ENCODE results near the gene BTG1.

BTG1 gene

DNA sequence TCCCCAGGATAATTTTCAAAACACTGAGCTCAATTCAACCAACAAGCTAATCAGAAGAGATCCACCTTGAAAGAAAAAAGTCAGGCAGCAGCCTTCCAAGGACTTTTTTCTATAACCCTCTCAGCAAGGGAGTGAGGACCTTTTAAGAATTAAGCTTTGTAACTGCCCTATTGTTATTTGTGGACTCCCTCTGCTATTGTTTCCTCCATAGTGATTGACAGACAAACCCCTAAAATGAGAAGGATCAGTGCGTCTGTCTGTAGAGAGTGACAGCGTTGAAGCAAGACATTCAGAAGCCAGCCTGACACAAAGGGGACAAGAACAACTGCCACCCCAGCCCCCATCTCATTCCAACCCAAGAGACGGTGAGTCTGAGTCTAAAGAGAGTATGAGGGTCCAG is 30.3 kb upstream of the BTG1 start:
- no peak for DNase-seq (ENCODE audit: low read depth)
- in situ Hi-C loops (cut with HindIII; ENCODE audit: low sequenced_read_pairs) = no loop called here

DNA sequence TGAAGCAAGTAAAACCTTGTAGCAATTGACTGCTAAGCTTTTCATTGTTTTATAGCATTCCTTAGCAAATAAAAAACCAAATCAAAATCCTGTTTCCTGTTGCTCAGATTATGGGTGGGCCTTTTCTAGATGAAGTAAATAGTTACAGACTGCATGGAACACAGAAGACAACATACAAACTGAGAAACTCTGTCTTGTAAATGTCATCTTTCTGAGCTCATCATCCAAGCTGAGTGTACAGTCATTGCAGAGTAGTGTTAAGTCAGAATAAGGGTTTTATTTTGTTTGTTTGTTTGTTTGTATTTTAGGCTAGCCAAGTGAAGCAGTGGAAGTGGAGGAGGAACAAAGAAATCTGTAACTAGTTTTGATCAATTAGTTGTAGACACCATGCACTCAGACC is 24.4 kb upstream of the BTG1 start:
- in situ Hi-C loops (cut with HindIII; ENCODE audit: low sequenced_read_pairs) = no loop called here
- DNase-seq (ENCODE audit: low read depth) = no peak
- TF ChIP-seq, protein P1, sequence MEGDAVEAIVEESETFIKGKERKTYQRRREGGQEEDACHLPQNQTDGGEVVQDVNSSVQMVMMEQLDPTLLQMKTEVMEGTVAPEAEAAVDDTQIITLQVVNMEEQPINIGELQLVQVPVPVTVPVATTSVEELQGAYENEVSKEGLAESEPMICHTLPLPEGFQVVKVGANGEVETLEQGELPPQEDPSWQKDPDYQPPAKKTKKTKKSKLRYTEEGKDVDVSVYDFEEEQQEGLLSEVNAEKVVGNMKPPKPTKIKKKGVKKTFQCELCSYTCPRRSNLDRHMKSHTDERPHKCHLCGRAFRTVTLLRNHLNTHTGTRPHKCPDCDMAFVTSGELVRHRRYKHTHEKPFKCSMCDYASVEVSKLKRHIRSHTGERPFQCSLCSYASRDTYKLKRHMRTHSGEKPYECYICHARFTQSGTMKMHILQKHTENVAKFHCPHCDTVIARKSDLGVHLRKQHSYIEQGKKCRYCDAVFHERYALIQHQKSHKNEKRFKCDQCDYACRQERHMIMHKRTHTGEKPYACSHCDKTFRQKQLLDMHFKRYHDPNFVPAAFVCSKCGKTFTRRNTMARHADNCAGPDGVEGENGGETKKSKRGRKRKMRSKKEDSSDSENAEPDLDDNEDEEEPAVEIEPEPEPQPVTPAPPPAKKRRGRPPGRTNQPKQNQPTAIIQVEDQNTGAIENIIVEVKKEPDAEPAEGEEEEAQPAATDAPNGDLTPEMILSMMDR (IDR thresholded peaks at IDR 0.05; ENCODE audit: low read depth, low read length, missing control alignments) = no peak
- H3K4me3 ChIP-seq (ENCODE audit: low read depth, low read length) = no peak overlapping the region

More for the DNA sequence above, 30.3 kb upstream of the BTG1 start:
- H3K4me3 ChIP-seq (ENCODE audit: low read depth, low read length) = no peak overlapping the region
- TF ChIP-seq, protein P1 (IDR thresholded peaks at IDR 0.05; ENCODE audit: low read depth, low read length, missing control alignments) = no peak

DNA sequence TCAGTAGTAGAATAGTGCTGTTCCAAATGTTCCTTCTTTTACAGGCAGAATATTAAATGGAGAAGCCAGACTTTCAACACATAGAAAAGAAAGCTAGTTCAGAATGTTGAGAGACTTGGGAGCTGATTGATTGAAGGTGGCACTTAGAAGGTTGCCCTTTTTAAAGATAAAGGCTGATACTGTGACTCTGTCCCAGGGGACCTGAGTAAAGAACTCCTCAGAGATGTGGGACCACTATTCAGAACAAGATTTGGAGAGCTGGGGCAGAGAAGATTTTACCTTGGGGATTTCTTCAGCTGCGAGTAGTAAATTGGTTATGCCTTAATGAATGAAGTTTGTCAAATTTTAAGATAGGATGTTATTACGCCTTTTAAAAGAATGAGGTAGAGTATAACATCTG is 21.4 kb upstream of the BTG1 start:
- in situ Hi-C loops (cut with HindIII; ENCODE audit: low sequenced_read_pairs) = no loop called here
- H3K4me3 ChIP-seq (ENCODE audit: low read depth, low read length) = no peak overlapping the region
- TF ChIP-seq, protein P1 (IDR thresholded peaks at IDR 0.05; ENCODE audit: low read depth, low read length, missing control alignments) = no peak
- DNase-seq (ENCODE audit: low read depth) = no peak

DNA sequence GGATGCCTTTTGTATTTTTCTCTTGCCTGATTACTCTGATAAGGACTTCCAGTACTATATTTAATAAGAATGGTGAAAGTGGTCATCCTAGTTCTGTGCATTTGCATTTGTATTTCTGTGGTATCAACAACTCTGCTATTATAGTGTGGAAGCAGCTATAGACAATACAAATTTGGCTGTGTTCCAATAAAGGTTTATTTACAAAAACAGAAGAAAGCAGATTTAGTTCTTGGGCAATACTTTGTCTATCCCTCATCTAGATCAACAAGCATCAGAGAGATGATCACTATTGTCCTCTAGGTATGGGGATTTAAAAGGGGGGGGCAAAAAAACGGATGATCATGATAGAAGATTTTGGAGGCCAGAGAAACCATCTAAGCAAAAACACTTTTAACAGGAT is 19.1 kb upstream of the BTG1 start:
- TF ChIP-seq, protein P1 (IDR thresholded peaks at IDR 0.05; ENCODE audit: low read depth, low read length, missing control alignments) = no peak
- in situ Hi-C loops (cut with HindIII; ENCODE audit: low sequenced_read_pairs) = no loop called here
- DNase-seq (ENCODE audit: low read depth) = no peak
- H3K4me3 ChIP-seq (ENCODE audit: low read depth, low read length) = no peak overlapping the region

DNA sequence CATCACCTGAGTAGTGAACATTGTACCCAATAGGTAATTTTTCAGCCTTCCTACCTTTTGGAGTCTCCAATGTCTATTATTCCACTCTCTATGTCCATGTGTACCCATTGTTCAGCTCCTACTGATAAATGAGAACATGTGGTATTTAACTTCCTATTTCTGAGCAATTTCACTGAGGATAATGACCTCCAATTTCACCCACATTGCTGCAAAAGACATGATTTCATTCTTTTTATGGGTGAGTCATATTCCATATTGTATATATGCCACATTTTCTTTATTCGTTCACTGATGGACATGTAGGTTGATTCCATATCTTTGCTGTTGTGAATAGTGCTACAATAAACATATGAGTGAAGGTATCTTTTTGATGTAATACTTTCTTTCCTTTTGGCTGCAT is 16.4 kb upstream of the BTG1 start:
- in situ Hi-C loops (cut with HindIII; ENCODE audit: low sequenced_read_pairs) = no loop called here
- TF ChIP-seq, protein P1 (IDR thresholded peaks at IDR 0.05; ENCODE audit: low read depth, low read length, missing control alignments) = no peak
- no peak for DNase-seq (ENCODE audit: low read depth)

DNA sequence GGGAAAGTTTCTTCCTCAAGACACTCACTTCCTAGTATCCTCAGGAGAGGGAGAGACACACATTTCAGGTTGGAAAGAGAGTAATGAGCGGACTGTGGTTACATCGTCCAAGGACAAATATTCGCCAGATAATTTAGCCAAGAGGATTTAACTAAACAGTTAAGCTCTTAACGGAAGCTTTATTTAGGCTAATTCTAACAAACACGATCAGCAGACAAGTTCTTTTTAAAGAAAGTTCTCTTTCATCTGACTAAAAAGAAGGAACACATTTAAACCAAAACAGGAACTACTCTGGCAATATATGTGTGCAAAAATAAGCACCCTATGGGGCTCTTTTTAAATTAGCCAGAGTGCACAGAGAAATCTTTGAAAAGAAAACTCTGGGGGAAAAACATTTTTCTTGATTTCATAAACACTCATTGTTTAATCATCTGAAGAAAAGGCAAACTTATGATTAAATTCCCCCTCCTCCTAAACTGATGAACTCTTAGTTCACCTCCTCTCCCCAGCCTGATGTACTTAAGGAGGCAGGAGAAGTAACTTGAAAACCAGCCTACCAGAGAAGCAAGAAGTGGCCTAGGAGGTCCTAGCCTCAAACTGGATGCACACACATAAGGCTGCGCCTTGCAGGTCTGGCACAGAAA is 13.3 kb upstream of the BTG1 start:
- DNase-seq (ENCODE audit: low read depth) = no peak
- in situ Hi-C loops (cut with HindIII; ENCODE audit: low sequenced_read_pairs) = no loop called here
- no peak overlapping the region for H3K4me3 ChIP-seq (ENCODE audit: low read depth, low read length)
- TF ChIP-seq, protein P1 (IDR thresholded peaks at IDR 0.05; ENCODE audit: low read depth, low read length, missing control alignments) = no peak

More for the DNA sequence above, 16.4 kb upstream of the BTG1 start:
- no peak overlapping the region for H3K4me3 ChIP-seq (ENCODE audit: low read depth, low read length)
